HG03103 (cell line): ENCODE results near the gene RPS6KA1.
"Not testable (repeated sequence)": the region's sequence is repeated elsewhere in the genome, so short reads cannot be mapped to it uniquely, and the experiment has no call there.

Experiments
- ATAC-seq: cut with Tn5 transposase; IDR thresholded peaks from one replicate; pipeline ENCODE4 v1.9.1; 2021; ENCODE audit warnings: low read depth; ENCODE audit not compliant: unreplicated experiment

RPS6KA1 gene

DNA sequence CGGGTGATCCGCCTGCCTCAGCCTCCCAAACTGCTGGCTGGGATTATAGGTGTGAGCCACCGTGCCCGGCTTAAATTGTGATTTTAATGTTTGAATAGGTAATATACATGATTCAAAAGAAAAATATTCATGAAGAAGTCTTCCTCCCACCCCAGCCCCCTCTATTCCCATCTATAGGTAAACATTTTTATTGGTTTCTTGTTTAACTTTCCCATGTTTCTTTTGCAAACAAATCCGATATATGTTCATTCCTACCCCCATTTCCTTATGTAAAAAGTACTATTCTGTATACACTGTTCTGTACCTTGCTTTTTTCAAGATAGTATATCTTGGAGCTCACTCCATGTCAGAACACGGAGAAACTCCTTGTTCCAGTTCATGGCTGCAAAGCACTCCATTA, 23.2 kb downstream of the RPS6KA1 start:
- ATAC-seq, result no peak

DNA sequence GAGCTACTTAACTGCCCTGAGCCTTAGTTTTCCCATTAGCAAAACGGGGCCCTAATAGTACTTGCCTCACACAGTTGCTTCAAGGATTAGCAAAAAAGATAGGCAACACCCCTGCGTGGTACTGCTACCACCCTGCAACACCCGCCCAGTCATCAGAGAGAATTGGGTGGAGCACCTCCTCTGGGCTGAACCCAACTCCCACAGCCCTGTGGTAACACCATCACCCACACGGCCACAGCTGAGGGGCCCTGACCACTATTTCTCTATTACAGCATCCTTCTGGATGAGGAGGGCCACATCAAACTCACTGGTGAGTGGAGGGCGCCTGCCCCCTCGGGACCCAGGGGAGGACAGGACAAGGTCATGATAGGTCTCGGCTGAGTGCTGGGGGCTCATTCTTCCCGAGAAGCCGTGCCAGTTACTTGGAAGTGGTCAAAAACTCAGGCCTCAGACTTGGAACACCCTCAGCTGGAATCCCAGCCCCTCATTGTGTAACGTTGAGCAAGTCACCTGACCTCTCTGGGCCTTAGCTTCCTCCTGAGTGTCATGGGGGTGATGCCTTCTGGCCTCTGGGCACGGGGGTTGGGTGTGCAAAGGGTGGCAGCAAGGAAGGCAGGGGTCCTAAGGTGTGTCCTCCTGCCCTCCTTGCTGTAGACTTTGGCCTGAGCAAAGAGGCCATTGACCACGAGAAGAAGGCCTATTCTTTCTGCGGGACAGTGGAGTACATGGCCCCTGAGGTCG, 24.6 kb downstream of the RPS6KA1 start:
- no peak for ATAC-seq

DNA sequence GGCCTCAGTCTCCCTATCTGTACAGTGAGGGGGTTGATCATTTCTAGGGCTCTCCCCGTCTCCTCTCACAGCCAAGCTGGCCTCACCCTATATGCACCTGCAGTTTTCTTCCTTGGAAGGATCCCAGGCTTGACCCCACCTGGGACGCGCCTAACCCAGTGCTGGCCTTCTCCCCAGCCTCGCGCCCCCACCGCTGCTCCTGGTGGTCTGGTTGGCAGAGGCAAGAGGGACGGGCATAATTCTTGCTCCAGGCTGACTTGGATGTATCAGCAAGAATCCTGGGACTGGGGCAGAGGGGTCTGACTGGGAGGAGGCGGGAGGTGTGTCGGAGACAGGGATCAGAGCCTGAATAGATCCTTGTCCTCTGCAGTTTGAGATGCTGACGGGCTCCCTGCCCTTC, 25.2 kb downstream of the RPS6KA1 start:
- ATAC-seq, result no peak

DNA sequence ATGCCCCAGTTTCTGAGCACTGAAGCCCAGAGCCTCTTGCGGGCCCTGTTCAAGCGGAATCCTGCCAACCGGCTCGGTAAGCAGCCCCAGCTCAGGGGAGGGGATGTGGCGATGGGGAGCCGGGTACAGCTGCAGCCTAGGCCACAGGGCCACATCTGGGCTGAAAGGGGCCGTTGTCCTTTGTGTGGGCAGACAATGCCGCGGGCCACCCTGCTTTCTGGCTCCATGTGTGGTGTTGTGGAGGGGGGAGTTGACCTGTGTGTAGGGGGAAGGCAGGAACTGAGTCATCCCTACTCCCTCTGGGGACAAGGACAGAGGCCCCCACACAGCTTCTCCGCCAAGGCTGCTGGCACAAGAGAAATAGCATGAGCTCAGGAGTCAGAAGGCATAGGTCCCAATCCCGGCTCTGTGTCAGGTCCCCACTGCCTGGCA, 26.0 kb downstream of the RPS6KA1 start:
- ATAC-seq, result no peak

DNA sequence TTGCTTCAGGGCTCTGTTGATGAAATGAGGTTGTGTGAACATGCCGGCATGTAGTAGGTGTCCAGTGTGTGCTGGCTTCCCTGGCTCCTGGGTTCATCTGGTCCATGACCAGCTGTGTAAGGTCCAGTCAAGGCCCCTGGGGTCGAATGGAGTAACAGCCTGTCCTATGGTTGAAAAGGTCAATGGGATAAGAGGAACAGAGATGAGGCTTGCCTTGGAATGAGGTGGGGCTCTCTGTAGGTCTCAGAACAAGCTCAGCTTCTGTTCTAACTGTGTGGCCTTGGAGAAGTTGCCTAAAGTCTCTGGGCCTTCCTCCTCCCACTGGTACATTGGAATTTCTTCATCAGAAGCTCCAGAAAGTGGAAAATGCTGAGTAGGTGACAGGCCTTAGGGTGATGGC, 26.6 kb downstream of the RPS6KA1 start:
- ATAC-seq, result no peak

DNA sequence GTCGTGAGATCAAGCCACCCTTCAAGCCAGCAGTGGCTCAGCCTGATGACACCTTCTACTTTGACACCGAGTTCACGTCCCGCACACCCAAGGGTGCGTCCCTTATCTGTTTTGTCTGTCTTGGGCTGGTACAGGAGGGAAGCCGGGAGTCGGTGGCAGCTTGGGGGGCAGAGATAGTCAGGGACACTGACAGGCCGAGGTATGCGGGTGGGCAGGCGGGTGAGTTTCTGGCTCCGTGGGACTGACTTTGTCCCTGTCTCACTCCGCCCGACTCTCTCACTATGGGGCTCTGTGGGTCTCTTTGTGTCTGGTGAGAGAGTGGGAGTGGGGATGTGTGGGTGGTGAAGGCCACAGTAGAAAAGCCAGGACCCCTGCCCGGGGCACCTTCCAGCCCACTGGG, 27.4 kb downstream of the RPS6KA1 start:
- ATAC-seq, result no peak

DNA sequence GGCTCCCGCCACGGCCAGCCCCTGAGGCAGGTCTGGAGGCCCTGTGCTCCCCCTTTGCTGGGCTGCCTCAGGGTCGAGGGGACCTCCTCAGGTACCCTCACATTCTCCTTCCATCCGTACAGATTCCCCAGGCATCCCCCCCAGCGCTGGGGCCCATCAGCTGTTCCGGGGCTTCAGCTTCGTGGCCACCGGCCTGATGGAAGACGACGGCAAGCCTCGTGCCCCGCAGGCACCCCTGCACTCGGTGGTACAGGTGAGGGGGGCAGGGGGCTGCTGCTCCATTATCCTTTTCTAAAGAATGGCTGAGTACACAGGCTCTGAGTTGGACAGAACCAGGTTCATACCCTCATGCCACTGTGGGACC, 29.1 kb downstream of the RPS6KA1 start:
- ATAC-seq, result no peak

DNA sequence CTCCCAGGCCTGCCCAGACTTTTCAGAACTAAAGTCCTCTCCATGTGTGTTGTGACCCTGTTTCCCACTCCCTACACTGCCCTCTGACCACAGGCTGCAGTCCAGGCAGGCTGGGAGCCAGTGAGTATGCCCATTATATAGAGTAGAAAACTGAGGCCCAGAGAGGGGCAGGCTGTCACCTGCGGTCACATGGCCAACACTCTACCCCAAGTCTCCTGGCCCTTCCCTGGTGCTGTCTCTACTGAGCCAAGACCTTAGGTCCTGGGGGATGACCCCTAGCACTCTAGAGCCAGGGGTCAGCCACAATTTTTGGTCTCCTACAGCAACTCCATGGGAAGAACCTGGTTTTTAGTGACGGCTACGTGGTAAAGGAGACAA, 30.8 kb downstream of the RPS6KA1 start:
- ATAC-seq, result no peak

DNA sequence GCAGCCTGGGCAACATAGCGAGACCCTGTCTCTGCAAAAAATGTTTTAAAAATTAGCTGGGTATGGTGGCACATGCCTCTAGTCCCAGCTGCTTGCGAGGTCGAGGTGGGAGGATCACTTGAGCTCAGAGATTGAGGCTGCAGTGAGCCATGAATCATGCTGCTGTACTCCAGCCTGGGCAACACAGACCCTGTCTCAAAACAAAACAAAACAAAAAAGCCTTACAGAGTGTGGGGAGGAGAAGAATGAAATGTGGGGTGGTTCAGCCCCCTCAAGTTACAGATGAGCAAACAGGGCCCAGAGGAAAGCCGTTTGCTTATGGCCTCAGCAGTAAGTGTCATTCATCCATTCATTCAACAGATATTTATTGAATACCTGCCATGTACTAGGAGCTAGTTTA, 40.7 kb downstream of the RPS6KA1 start:
- no peak for ATAC-seq

DNA sequence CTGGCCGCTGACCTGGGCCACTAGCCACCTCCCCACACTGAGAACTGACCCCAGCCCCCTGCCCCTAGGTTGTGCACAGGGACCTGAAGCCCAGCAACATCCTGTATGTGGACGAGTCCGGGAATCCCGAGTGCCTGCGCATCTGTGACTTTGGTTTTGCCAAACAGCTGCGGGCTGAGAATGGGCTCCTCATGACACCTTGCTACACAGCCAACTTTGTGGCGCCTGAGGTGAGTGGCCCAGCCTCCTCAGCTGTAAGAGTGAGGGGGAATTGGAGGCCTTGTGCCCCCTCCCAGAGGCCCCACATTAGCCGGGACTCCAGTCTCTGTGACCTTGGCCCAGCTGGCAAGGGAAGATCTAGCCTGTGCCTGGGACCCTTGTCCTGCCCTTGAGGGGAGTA, 41.8 kb downstream of the RPS6KA1 start:
- ATAC-seq, result no peak

DNA sequence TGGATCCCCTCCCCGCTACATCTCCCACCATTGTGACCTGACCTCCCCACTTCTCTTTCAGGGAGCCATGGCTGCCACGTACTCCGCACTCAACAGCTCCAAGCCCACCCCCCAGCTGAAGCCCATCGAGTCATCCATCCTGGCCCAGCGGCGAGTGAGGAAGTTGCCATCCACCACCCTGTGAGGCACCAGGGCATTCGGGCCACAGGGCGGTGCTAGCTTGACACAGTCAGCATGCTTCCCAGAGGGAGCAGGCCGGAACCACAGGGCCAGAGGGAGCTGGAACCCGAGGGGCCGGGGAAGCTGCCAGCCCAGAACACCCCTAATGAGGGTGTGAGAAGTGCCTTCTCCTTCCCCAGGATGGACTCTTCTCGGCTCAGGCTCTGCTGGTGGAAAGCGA, 44.5 kb downstream of the RPS6KA1 start:
- ATAC-seq, result no peak

DNA sequence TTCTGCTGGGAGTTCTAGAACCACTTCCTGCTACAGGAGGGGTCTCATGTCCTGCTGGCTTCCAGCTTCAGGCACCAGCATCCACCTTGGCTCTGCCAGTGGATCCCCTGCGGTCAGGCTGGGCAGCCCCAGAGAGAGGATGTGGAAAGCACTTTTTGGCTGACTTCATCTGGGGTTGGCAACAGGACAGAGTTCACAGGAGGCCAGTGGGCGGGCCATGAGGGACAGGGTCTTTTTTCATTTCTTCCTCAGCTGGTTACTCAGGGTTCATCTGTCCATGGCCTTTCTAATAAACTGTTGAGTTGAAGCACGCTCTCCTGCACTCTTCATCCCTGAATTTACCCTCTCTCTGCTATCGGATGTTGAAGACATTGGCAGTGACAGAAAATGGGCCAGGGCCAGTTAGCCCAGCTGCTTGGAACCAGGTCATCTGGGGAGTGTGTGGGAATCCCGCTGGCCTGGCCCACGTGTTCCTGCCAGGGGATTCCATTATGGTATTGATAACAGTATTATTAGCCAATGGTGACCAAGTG, 45.2 kb downstream of the RPS6KA1 start:
- ATAC-seq, result no peak

DNA sequence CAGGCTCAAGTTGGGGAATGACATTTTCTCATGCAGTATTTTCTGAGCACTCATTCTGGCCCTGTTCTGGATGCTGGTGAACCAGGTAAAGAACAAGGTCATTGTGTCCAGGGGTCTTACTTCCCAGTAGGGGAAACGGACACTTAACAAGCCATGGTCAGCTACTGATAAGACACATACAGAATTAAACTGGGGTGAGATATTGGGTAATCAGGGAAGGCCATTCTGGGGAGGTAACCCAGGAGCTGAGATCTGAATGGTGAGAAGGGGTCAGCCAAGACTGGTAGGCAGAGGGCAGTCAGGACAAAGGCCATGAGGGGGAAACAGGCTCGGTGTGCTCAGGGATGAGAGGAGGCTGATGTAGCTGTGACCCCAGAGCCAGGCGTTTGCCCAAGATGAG, 45.8 kb downstream of the RPS6KA1 start:
- ATAC-seq, result no peak

DNA sequence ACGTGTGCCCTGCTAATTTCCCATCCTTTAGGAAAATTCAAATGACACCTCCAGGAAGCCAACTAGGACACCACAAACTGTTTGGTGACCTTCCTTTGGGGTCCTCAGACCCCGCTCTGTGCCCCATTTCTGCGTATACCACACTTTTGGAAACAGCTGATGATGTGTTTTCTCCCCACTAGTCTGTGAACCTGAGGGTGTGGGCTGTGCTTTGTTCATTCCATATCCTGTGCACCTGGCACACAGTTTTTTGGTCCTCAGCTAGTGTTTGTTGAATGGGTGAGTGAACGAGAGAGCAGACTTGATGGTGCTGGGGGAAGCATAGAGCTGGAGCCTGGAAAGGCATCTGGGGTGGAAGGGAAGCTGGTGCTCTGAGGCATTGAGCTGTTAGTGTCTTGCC, 48.6 kb downstream of the RPS6KA1 start:
- ATAC-seq, result no peak

DNA sequence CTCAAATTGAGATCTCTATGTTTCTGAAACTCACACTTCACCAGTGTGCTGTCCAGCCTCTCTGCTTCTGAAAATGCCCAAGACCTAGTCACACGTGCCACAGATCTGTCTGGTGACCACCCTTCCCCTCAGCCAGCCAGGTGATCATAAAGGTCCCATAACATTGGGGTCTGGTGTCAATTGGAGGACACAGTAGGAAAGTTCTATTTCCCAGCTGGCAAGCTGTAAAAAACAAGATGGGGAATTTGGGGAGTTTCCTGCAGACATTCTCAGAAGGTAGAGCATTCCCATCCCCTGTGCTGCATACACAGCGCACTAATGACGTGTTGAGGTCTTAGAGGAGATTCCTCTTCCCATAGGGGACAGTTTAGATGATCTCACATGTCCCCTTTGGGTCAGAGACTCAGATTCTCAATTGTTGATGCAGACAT, 50.1 kb downstream of the RPS6KA1 start:
- ATAC-seq, result no peak

DNA sequence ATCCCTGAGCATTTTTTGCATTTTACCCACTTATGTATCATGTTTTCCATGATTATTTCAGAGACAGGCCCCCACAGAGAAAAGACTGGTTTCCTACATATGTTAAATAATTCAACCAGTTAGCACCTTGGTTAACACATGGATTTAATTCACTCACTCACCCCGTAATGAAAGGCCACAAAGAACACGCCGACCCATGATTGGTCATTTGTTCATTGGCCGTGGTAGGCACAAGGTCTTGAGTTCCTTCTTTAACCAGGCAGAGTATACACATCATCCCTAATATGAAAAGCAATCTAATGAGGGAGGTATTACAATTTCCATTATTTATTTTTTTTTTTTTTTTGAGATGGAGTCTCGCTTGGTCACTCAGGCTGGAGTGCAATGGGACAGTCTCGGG, 50.6 kb downstream of the RPS6KA1 start:
- ATAC-seq, result no peak

DNA sequence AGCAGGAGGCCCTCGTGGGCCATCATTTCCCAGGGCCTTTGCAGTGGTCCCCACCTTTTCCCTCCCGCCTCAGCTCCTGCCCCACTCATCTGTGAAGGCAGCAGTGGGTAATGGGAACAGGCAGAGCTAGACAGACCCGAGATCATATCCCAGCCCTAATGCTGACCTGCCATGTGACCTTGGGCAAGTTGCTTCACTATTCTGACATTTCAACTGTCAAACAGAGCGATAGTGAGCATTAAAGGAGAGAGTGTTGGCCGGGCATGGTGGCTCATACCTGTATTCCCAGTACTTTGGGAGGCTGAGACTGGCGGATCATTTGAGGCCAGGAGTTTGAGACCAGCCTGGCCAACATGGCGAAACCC, 51.7 kb downstream of the RPS6KA1 start:
- no peak for ATAC-seq

DNA sequence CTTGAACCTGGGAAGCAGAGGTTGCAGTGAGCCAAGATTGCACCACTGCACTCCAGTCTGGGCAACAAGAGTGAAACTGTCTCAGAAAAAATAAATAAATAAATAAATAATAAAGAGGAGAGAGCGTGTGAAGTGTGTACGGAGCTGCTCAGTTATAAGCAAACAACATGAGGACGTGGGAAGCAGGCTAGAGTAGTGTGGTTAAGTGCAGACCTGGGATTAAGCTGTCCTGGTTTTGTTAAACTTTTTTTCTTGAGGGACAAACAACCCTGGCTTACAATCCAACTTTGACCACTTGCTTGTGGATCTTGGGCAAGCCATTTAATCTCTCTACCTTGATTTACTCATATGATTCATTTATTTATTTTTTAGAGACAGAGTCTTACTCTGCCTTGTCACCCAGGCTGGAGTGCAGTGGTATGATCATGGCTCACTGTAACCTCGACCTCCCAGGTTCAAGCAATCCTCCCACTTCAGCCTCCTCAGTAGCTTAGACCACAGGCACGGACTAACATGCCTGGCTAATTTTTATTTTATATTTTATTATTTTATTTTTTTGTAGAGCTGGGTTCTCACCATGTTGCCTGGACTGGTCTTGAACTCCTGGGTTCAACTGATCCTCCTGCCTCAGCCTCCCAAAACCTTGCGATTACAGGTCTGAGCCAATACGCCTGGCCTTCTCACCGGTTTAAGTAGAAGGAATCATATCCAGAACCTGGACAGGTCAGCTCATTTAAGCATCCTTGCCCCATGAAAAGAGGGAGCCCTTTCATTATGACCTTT, 52.7 kb downstream of the RPS6KA1 start:
- no peak for ATAC-seq

DNA sequence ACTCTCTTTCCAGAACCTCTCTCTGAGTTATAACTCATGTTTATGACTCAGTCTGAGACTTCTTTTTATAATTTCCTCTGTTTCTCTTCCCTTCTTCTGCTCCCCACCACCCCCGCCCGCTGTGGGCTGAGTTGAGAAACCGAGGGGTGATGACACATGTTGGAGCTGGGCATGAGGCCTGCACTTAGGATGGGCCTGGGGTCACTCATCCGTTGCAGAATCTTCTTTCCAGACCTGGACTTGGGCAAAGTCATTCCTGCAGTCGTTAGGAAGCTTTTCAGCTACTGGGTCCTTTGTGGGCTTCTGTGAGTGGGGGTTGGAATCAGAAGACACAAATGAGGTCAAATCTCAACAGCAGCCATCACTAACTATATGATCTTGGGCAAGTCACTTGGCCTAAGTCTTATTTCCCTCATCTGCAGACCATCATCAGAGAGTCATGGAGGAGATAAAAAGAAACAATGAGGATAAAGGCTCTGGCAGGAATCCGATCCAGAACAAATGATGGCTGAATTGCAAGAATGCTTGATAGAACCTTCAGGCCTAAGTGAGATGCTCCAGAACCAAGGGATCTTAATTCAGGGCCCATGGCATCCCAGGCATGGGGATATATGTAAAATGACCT, 53.4 kb downstream of the RPS6KA1 start:
- no peak for ATAC-seq

DNA sequence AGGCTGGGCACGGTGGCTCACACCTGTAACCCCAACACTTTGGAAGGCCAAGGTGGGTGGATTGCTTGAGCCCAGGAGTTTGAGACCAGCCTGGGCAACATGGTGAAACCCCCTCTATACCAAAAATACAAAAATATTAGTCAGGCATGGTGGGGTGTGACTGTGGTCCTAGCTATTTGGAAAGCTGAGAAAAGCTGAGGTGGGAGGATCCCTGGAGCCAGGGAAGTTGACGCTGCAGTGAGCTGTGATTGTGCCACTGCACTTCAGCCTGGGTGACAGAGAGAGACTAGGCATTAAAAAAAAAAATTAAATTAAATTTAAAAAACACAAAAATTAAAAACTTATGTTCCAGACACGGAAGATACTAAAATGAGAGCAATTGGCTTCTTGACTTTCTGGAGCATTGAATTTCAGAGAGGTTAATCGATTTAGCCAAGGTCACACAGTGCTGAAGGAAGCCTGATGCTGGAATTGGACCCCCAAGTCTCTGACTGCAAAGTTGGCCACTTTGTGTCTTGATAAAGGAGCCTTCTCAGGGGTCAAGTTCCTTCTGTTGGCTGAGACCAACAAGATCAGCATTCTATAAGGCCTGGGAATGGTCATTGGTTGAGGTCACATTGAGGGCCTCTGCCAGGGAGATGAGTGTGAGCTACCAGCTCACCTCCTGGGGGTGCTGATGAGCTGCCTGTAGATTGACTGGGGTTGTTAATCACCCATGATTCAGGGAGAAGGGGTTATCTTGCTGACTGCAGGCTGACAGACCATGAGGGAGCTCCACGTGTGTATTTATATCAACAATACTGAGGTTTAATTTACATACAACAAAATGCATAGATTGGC, 54.3 kb downstream of the RPS6KA1 start:
- no peak for ATAC-seq

DNA sequence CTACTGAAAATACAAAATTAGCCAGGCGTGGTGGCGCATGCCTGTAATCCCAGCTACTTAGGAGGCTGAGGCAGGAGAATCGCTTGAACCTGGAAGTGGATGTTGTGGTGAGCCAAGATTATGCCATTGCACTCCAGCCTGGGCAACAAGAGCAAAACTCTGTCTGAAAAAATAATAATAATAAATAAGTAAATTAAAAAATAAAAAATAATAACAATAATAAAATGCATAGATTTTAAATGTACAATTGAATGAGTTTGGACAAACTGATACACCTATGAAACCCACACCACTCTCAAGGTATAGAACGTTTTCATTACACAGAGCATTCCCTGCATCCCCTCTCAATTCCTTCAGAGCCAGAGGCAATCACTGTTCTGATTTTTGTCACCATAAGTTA, 55.0 kb downstream of the RPS6KA1 start:
- ATAC-seq, result not testable (repeated sequence)
